Measurements from ENCODE around the gene MRPS12. TPM values are rescaled to one million over a fixed set of nuclear protein-coding genes. Genes with fewer than 3 reads are reported as not detected.

MRPS12 gene
- total RNA-seq (2022; extraction: Qiagen RNA extraction), result 199 to 310 TPM (median 275 TPM) in 5 replicates

GRCh38 chr19:38930776-38931520, at the start of gene MRPS12:
Gene MRPS12, plus strand, starts transcription at chr19:38930944. Its CDS starts 351 bp downstream, at chr19:38931295.

GRCh38 chr19:38899447-38900201, 31.1 kb upstream of the MRPS12 start, which contains the start of the genes NFKBIB and SIRT2:
Gene NFKBIB, plus strand, starts transcription at chr19:38899969. Its CDS starts 64 bp downstream, at chr19:38900033.
Gene SIRT2, minus strand, starts transcription at chr19:38899618. Its CDS starts 97 bp downstream, at chr19:38899521.

GRCh38 chr19:38929929-38930775, 592 bp upstream of the MRPS12 start, which contains the start of gene SARS2:
Gene SARS2, minus strand, starts transcription at chr19:38930763. Its CDS starts 27 bp downstream, at chr19:38930736.

GRCh38 chr19:38975214-38975860, 44.6 kb downstream of the MRPS12 start, which contains the start of gene FBXO17:
Gene FBXO17, minus strand, starts transcription at chr19:38975742. Its CDS starts 25,423 bp downstream, at chr19:38950319.

Other genes with a start within 250 kb of the MRPS12 start
- gene CAPN12, start 186.5 kb upstream of the MRPS12 start, total RNA-seq (2022; extraction: Qiagen RNA extraction), result 4.5 to 7.3 TPM (median 6.3 TPM) in 5 replicates
- 0.23 to 0.98 TPM (median 0.43 TPM) in 4 of 5 replicates, not detected in the other for gene LGALS7, start 157.4 kb upstream of the MRPS12 start, total RNA-seq (2022; extraction: Qiagen RNA extraction)
- 0.39 to 0.75 TPM (median 0.51 TPM) in 4 of 5 replicates, not detected in the other for gene LGALS7B, start 141.7 kb upstream of the MRPS12 start, total RNA-seq (2022; extraction: Qiagen RNA extraction)
- 0.22 to 0.75 TPM (median 0.34 TPM) in 5 replicates for gene LGALS4, start 118.0 kb upstream of the MRPS12 start, total RNA-seq (2022; extraction: Qiagen RNA extraction)
- 282 to 399 TPM (median 290 TPM) in 5 replicates for gene ECH1, start 99.2 kb upstream of the MRPS12 start, total RNA-seq (2022; extraction: Qiagen RNA extraction)
- 314 to 354 TPM (median 328 TPM) in 5 replicates for gene HNRNPL, start 81.0 kb upstream of the MRPS12 start, total RNA-seq (2022; extraction: Qiagen RNA extraction)
- 2.0 to 3.0 TPM (median 2.4 TPM) in 5 replicates for gene RINL, start 52.7 kb upstream of the MRPS12 start, total RNA-seq (2022; extraction: Qiagen RNA extraction)
- gene SIRT2, start 31.3 kb upstream of the MRPS12 start, total RNA-seq (2022; extraction: Qiagen RNA extraction), result 33.4 to 38.5 TPM (median 38.1 TPM) in 5 replicates
- gene NFKBIB, start 31.0 kb upstream of the MRPS12 start, total RNA-seq (2022; extraction: Qiagen RNA extraction), result 63.7 to 125 TPM (median 100 TPM) in 5 replicates
- 0.18 to 1.1 TPM (median 0.62 TPM) in 5 replicates for gene CCER2, start 18.8 kb upstream of the MRPS12 start, total RNA-seq (2022; extraction: Qiagen RNA extraction)
- gene SARS2, start 181 bp upstream of the MRPS12 start, total RNA-seq (2022; extraction: Qiagen RNA extraction), result 53.0 to 57.1 TPM (median 54.5 TPM) in 5 replicates
- 62.2 to 79.7 TPM (median 78.0 TPM) in 5 replicates for gene FBXO17, start 44.8 kb downstream of the MRPS12 start, total RNA-seq (2022; extraction: Qiagen RNA extraction)
- 2.8 to 5.9 TPM (median 4.2 TPM) in 5 replicates for gene FBXO27, start 101.6 kb downstream of the MRPS12 start, total RNA-seq (2022; extraction: Qiagen RNA extraction)
- gene ACP7, start 153.4 kb downstream of the MRPS12 start, total RNA-seq (2022; extraction: Qiagen RNA extraction), result 0.05 to 0.10 TPM (median 0.05 TPM) in 4 of 5 replicates, not detected in the other
- gene PAK4, start 194.8 kb downstream of the MRPS12 start, total RNA-seq (2022; extraction: Qiagen RNA extraction), result 94.0 to 118 TPM (median 111 TPM) in 5 replicates

Measured in A549 treated with AZD2906 at 1 μM for 4 hours (cell line).